C4-2B (cell line): Measurements from ENCODE around the gene TMEM178B.

Experiments
- H3K27ac ChIP-seq: fragments of 450-650 bp; 2 replicates; pipeline ENCODE4 v1.5.1; 2017
- CTCF ChIP-seq: fragments of 450-650 bp; conservative IDR thresholded peaks from 2 replicates; pipeline ENCODE4 v1.5.1; 2017; ENCODE audit warnings: mild to moderate bottlenecking
- ZFX ChIP-seq: fragments of 450-650 bp; IDR thresholded peaks from 2 replicates; pipeline ENCODE4 v1.6.1; 2017

TMEM178B gene

GRCh38 chr7:141147482-141147881, 73.6 kb downstream of the TMEM178B start:
- TF ChIP-seq CTCF (no peak), ZFX (no peak)

GRCh38 chr7:141150465-141150864, 76.6 kb downstream of the TMEM178B start:
- H3K27ac ChIP-seq = no peak overlapping the region

More at GRCh38 chr7:141147482-141147881, 73.6 kb downstream of the TMEM178B start:
- H3K27ac ChIP-seq = no peak overlapping the region

GRCh38 chr7:141151746-141152145, 77.9 kb downstream of the TMEM178B start:
- TF ChIP-seq ZFX = no peak
- no peak overlapping the region for H3K27ac ChIP-seq

More at GRCh38 chr7:141150465-141150864, 76.6 kb downstream of the TMEM178B start:
- no peak for TF ChIP-seq CTCF
- no peak for TF ChIP-seq ZFX

GRCh38 chr7:141153231-141153630, 79.4 kb downstream of the TMEM178B start:
- TF ChIP-seq ZFX (no peak), CTCF (no peak)
- H3K27ac ChIP-seq = no peak overlapping the region

GRCh38 chr7:141154131-141154732, 80.4 kb downstream of the TMEM178B start:
- H3K27ac ChIP-seq = no peak overlapping the region
- TF ChIP-seq ZFX = no peak
- TF ChIP-seq CTCF = no peak

- no peak for TF ChIP-seq CTCF
- TF ChIP-seq ZFX = no peak
- H3K27ac ChIP-seq = no peak overlapping the region
Measured at GRCh38 chr7:141156407-141156806, 82.5 kb downstream of the TMEM178B start.

GRCh38 chr7:141157138-141157765, 83.4 kb downstream of the TMEM178B start:
- TF ChIP-seq ZFX (no peak), CTCF (no peak)
- no peak overlapping the region for H3K27ac ChIP-seq

GRCh38 chr7:141158561-141158960, 84.7 kb downstream of the TMEM178B start:
- no peak overlapping the region for H3K27ac ChIP-seq
- TF ChIP-seq ZFX = no peak
- TF ChIP-seq CTCF = no peak
